GM18517 (cell line): ENCODE results near the gene IPO9.
"Not testable (repeated sequence)": the region's sequence is repeated elsewhere in the genome, so short reads cannot be mapped to it uniquely, and the experiment has no call there.

Experiments
- ATAC-seq: cut with Tn5 transposase; IDR thresholded peaks from one replicate; pipeline ENCODE4 v1.9.1; 2021; ENCODE audit warnings: mild to moderate bottlenecking, moderate library complexity; ENCODE audit not compliant: unreplicated experiment

IPO9 gene

GRCh38 chr1:201900476-201900875 lies 71.5 kb downstream of the IPO9 start:
- ATAC-seq: no peak

DNA sequence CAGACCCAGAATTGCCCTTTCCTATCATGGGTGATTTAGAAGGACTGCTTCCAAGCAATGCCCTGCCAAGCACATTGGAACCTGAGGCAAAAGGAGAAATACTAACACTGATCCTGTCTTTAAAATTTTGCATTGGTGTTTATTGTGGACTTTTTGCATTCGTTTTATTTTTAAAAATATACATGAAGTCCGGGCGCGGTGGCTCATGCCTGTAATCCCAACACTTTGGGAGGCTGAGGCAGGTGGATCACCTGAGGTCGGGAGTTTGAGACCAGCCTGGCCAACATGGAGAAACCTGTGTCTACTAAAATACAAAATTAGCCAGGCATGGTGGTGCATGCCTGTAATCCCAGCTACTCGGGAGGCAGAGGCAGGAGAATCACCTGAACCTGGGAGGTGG lies 72.1 kb downstream of the IPO9 start:
- not testable (repeated sequence) for ATAC-seq

- no peak for ATAC-seq
Measured at GRCh38 chr1:201902198-201902597, 73.2 kb downstream of the IPO9 start.

DNA sequence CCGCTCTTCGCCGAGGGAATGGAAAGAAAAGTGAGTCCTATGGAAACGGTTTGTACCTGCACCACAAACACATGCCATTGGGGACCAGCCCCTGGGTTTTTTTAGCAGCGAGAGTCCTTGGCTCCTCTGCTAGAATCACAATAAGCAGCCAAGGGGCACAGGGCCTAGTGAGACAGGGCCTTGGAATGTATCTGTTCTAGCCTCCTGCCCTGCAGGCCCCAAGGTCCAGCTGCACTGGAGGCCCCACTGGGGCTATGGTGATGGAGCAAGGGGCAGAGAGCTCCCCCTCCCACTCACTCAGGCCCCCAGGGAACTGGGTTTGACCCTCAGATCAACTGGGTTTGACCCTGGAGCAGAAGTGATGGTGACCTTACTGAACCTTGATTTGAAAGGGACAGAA lies 74.2 kb downstream of the IPO9 start:
- ATAC-seq: no peak

GRCh38 chr1:201904579-201904978 lies 75.6 kb downstream of the IPO9 start:
- ATAC-seq: no peak

DNA sequence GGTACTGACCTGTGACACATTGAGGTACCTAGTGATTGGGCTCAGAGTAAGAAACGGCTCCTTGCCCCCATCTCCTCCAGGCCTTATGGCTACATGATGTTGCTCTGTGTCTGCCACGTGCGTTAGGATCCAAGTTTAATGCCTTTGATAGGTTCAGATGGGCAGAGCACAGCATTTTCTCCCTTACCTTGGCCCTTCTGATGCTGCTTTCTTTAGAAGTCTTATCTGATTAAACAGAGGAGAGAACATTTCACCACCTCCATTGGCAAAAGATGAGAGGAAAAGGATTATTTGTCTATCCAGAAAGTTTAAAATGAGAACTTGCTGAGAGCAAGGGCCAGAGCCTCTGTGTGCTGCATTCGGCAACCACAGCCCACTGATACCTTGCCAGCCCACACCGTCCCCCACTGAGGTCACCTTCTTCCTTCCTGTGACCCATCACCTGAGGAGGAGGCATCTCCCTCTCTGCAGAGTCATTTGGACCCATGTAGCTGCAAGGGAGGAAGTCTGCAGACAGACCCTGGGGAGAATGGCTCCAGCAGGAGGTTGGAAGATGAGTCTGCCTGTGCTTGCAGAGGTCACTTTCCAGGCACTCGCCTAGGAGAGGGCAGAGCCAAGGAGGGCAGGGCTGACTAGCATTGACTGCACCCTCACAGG lies 76.4 kb downstream of the IPO9 start:
- no peak for ATAC-seq

DNA sequence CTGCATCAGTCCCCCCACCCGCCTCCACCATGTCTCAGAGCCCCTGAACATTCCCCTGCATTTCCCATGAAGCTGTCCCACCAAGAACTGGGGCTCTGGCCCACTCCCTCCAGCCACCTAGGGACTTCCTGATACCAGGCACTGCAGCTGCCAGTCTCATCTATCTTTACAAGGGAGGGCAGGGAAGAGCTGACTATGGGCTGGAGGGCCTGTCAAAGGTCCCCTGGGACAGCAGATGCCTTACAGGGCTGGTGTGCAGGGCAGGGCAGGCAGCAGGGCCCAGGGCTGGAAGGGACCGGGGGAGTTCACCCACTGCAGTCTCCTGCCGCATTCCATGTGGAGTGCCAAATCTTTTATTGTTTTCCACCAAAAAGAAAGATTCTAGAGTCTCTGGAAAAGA lies 77.4 kb downstream of the IPO9 start:
- no peak for ATAC-seq

GRCh38 chr1:201907621-201908020 lies 78.7 kb downstream of the IPO9 start:
- no peak for ATAC-seq

- ATAC-seq: no peak
Measured at GRCh38 chr1:201911826-201912571, 83.0 kb downstream of the IPO9 start.

- ATAC-seq: no peak
Measured at GRCh38 chr1:201912832-201913231, 83.9 kb downstream of the IPO9 start.

GRCh38 chr1:201914456-201915235 lies 85.7 kb downstream of the IPO9 start:
- no peak for ATAC-seq

- ATAC-seq: no peak
Measured at GRCh38 chr1:201916649-201917249, 87.8 kb downstream of the IPO9 start.

GRCh38 chr1:201917362-201918033 lies 88.5 kb downstream of the IPO9 start:
- no peak for ATAC-seq

- ATAC-seq: no peak
Measured at GRCh38 chr1:201918343-201918742, 89.4 kb downstream of the IPO9 start.

DNA sequence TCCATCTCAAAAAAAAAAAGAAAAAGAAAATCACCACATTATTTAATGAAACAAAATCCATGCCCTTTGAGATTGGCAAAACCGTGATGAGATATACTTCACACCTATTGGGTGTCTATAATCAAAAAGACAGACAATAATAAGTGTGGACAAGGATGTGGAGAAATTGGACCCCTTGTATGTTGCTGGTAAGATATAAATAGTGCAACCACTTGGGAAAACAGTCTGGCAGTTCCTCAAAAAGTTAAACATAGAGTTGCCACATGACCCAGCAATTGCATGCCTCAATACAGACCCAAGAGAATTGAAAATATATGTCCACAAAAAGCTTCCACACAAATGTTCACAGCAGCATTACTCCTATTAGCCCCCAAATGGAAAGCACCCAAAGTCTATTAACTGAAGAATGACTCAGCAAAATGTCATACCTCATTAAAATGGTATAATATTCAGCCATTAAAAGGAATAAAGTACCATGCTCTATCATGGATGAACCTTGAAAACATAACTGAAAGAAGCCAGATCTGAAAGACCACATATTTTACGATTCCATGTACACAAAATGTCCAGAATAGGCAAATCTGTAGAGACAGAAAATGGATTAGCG lies 93.1 kb downstream of the IPO9 start:
- no peak for ATAC-seq

GRCh38 chr1:201925301-201925567 lies 96.3 kb downstream of the IPO9 start:
- ATAC-seq: no peak

DNA sequence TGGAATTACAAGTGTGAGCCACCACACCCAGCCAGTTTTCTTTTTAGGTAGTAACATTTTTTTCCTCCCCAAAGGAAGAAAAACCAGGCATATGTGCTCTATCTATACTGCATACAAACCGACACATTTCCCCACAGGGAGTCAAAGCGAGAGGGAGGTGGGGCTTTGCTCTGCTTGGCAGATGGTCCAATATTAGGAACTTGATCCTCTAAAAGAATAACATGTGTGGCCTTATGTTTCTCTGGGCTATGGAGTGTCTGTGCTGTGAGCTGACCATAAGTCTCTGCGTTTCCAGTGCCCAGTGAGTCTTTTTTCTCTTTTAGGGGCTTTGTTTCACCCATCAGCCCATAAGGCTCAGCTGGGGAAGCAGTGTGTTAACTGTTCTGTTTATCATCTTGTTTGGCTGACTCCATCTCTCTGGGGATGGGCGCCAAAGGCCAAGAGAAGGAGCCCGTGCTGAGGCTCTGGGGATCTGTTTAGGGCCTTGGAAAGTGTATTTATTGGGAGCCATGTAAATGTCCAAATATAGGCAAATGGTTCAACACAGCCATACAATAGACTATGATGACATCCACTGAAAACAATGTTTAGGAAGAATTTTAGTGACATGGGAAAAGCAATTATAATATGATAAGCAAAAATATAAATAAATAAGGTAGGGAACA lies 97.2 kb downstream of the IPO9 start:
- no peak for ATAC-seq

- ATAC-seq: no peak
Measured at GRCh38 chr1:201928266-201928665, 99.3 kb downstream of the IPO9 start.

DNA sequence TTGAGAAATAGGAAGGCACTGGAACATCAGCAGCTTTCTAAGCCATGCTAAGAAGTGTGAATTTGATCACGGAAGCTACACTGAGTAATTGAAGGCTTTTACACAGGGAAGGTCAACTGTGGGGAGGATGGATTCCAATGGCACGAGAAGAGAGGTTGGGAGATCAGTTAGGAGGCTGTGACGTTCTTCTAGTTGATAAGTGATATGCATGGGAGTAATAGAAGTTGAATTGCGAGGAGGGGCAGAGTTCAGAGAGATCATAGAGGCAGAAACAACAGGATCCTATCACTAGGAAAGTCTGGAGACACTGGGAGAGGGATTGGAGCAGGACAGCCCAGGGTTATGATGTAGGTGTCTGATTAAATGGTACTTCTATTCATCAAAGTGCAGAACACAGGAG lies 101.2 kb downstream of the IPO9 start:
- ATAC-seq: no peak

DNA sequence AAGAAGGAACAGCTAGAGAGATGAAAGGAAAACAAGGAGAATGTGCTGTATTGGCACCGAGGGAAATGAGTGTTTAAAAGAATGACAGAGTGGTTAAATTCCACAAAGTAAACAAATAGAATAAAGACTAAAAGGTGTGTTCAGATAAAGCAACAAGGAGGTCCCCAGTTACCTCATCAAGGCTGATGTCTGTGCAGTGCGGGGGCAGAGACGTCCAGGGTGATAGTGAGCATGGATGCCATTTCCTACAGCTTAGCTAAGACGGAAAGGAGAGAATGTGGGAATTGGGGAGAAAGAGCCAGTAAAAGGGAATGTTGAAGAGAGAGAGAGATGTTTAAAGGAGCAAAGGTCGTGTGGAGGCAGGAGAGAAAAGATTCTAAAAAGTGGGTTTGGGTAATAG lies 101.8 kb downstream of the IPO9 start:
- no peak for ATAC-seq
